T follicular helper cell (primary cell): ENCODE data around the gene CAMTA1.
"Not testable (repeated sequence)": the region's sequence is repeated elsewhere in the genome, so short reads cannot be mapped to it uniquely, and the experiment has no call there.

ENCODE experiments used
- DNase-seq: peaks from one replicate; pipeline ENCODE4 v3.0.0-alpha.2; 2020; ENCODE audit warnings: low read depth

The CAMTA1 gene

DNA sequence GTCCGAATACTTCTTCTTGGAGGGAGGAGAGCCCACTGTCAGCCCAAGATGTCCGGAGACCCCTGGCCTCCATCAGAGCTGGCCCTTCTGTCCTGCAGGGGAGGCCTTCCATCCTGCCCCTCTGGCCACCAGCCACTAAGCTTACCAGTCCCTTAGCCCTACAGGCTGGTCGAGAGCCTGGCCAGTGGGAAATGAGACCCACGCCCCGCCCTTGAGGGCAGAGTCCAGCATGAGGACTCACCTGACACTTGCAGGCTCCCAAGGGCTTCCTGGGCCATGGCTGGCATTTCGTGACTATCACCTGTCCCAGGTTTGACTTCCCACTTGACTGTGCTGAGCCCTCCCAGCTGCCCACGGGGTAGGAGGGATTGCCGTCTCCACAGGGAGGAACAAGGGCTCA is 624.0 kb downstream of the CAMTA1 start:
- DNase-seq = no peak

DNA sequence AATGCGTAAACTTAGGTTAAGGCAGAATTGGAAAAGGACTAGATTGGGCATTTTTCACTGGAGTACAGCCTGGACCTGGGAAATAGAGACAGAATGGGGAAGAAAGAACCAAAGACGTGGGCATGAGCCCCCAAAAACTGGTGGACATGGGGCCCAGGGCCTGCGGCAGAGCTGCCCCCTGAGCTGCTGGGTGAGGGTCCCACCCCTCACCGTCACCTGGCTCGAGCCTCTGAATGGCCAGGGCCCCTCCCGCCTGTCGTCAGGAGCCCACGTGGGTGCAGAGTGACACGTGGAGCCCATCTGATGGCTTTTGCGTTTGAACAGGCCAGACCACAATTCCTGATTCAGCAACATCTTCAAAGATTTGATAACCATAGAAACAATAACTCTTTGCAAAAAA is 624.9 kb downstream of the CAMTA1 start:
- DNase-seq = no peak

- DNase-seq = not testable (repeated sequence)
These were observed 632.4 kb downstream of the CAMTA1 start for GRCh38 chr1:7417618-7418017.

DNA sequence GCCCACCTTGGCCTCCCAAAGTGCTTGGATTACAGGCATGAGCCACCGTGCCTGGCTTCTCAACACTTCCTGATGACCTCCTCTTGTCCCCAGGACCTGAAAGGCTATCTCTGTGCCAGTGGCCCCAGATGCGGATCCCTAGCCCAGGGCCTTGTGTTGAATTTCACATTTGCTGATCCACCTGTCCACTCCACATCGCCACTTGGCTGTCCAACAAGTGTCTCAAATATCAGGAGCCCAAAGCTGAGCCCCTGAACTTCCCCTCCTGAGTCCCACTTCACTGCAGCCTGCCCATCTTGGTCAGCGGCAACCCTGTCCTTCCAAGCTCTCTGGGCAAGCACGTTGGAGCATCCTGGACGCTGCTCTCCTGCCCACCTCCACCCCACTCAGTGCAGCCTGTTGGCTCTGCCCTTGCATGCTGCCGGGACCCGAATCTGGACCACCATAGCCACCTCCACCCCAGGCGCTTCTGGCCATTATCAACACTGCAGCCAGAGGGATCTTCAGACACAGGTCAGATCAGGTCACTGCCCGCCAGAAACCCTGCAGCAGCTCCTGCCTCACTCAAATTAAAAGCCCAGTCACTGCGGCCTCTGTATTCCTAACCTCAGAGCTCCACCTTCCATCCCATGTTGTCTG is 633.3 kb downstream of the CAMTA1 start:
- no peak for DNase-seq

GRCh38 chr1:7420098-7420445 is 634.8 kb downstream of the CAMTA1 start:
- DNase-seq = no peak

GRCh38 chr1:7420470-7421100 is 635.3 kb downstream of the CAMTA1 start:
- no peak for DNase-seq

DNA sequence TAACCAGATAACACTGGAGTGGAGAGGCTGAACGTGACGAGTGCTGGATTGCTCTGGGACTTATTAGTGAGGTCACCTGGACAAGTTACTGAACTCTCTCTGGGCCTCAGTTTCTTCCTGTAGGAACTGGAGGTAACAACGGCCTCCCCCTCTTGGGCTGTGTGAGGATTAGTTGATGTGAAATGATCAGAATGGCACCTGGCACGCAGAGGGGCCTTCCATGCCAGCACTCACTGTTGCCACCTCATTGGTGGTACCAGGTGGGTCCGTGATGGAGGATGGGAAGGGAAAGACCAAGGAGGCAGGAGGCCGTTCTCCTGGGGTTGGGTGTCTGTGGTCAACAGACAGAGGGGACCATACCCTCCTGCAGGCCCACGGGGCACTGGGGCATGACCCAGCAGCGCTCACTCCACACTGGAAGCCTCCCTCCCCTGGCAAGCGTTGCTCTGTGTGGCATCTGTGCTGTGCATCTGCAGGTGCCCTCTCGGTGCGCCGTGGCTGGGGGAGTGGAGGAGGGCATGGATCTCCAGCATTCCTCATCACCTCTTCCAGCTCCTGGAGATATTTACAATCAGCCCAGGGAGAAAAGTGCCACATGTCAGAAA is 636.3 kb downstream of the CAMTA1 start:
- DNase-seq = no peak

DNA sequence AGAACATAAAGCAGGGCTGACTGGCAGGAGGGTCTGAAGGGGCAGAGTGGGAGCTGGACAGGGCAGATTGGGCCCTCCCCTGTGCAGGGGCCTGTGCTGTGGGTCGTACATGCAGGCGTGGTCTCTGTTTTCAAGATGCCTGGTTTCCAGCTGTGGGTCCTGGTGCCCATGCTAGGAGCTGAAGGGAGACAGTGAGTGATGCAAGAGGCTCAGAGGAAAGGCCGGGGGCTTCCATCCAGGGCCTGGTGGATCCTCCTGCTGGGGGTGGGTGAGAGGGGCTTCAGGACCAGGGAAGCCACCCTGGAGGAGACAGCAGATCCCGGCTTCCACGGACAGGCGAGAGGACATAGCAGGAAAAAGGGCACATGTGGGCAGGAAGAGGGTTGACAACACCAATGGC is 636.8 kb downstream of the CAMTA1 start:
- no peak for DNase-seq

DNA sequence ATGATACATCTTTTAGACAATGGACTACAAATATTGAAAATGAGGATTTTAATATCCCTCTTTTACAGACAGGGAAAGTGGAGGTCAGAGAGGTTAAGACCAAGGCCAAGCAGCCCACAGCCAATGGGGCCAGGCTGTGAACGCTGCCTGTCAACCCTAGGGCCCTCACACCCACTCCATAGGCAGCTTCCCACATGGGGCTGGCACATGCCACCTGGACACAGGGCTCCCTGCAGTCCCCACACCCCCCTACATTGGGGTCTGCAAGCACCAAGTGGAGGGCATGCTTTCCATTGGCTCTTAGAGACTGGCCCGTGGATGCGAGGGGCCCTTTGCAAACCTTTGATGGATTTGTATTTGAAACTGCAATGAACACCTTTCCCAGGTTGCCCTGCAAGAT is 637.3 kb downstream of the CAMTA1 start:
- DNase-seq = no peak

- no peak for DNase-seq
These were observed 637.7 kb downstream of the CAMTA1 start for GRCh38 chr1:7422966-7423365.

GRCh38 chr1:7424352-7424890 is 639.2 kb downstream of the CAMTA1 start:
- DNase-seq = no peak

- DNase-seq = no peak
These were observed 640.0 kb downstream of the CAMTA1 start for GRCh38 chr1:7425229-7425628.

DNA sequence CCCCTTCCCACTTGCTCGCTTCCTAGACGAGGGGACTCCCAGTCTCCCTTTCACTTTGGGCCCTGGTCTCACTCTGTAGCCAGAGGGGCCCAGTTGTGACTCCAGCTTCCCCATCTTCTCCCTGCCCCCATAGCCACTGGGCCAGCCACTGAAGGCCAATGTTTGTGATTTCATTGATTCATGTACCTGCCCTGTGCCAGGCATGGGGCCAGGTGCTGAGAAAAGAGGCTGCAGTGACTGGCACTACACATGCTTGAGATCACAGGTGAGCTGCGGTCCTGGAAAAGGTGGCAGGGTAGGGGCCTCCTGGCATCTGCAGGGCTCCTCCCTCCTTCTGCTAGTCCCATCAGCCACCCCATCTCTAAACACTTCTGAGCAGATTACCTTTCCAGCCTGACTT is 640.5 kb downstream of the CAMTA1 start:
- DNase-seq = no peak

DNA sequence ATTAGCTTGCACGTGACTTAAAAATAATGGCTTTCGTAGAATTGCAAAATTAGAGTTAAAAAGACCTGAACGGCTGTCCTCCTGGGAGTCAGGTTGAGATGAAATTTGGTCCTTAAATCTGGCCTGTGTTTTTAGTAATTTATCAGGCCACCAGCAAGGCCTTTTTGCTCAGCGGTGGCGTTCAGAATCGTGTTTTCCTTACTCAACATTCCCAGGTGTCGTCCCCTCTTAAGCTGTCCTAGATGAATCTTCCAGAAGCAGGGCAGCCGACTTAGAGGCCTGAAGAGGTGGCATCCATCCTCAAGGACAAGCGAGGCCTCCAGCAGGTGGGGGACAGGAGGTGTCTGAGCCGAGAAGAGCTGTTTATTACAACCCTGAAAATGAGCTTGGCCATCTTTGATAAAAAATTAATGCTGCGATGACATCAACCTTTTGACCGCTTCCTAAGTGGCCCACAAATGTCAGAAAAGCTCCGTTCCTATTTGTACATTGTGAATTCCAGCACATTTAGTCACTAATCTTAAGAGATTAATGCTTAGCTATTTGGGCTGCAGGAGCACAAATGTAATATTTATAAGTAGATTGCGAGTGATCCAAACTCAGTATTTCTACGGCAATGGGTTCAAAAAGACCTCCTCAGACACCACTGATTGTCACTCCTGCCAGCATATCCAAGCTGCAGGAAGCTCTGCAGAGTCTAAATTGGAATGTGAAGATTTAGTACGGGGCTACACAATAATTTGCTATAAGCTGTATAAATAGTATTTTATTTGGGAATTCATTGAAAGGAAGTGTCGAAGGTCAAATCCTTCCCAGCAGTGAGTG is 641.7 kb downstream of the CAMTA1 start:
- no peak for DNase-seq

DNA sequence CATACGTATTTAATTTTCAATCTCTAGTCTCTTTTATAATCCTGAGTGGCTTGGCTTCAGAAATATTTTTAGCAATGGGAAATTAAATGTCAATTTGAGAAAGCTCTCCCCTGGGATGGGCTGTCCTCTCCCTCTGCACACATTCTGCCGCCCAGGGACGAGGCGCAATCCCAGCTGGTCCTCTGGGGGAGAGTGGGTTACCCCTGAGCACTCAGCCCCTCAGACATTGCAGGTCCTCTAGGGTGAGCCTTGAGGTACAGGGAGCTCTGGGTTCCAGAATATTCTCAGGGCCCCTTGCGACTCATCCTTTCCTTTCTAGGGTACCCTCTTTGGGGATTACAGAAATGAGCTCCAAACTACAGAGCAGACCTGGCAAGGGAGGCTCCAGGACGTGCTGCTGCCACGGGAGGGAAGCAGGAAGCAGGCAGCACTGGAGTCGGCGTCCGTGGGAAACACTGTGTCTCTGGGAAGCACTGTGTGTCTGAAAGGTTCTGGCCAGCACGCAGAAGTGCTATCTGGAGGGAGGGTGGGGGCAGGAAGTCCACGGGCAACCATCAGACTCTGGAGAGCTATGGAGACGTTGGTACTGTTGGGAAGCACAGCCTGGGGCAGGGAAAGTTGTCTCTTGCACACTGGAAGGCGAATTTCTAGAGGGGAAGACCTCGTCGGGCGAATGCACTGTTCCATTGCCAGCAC is 642.5 kb downstream of the CAMTA1 start:
- no peak for DNase-seq

GRCh38 chr1:7429290-7429689 is 644.0 kb downstream of the CAMTA1 start:
- DNase-seq = no peak

- no peak for DNase-seq
These were observed 644.9 kb downstream of the CAMTA1 start for GRCh38 chr1:7430047-7430608.

GRCh38 chr1:7430691-7431090 is 645.4 kb downstream of the CAMTA1 start:
- DNase-seq = no peak

GRCh38 chr1:7432102-7432899 is 647.0 kb downstream of the CAMTA1 start:
- no peak for DNase-seq

DNA sequence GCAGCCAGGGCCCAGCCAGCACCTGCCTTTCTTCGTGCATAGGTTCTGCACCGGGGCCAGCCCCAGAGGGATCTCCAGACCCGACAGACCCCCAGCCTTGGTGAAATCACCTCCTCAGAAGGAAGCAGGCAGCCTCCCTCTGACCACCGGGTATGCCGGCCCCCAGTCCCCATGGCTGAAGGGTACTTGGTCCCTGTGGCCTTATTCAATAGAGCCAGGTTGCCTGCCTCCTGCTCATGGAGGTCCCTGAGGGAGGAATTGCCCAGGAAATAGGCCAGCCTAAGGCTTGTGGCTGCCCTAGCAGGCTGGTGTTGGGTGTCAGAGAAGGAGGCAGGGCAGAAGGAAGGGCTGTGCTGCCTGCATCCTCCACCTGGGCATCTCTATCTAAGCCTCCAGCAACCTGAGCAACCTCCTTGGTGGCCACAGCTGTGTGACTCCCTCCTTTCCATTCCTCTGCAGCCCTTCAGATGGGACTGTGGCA is 647.7 kb downstream of the CAMTA1 start:
- DNase-seq = no peak

DNA sequence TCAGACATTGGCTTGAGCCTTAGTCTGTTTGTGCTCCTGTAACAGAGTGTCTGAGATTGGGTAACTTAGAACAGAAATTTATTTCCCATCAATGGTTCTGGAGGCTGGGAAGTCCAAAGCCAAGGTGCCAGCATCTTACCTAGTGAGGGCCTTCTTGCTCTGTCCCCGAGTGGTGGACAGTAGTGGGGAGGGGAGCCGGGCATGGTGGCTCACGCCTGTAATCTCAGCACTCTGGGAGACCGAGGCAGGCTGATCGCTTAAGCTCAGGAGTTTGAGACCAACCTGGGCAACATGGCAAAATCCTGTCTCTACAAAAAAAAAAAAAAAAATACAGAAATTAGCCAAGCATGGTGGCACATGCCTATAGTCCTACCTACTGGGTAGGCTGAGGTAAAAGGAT is 649.3 kb downstream of the CAMTA1 start:
- no peak for DNase-seq
